MM.1S (cell line): ENCODE data around the gene WFIKKN1.

ENCODE experiments used
- CTCF ChIP-seq: fragments of 300-600 bp; sonication (generic); IDR thresholded peaks from 2 replicates; pipeline ENCODE4 v1.5.1; 2016; ENCODE audit warnings: antibody characterized with exemption, low read length, mixed read lengths
- EZH2 ChIP-seq: fragments of 300-600 bp; sonication (generic); optimal IDR thresholded peaks from 2 replicates; pipeline ENCODE3; 2017; ENCODE audit warnings: low read depth, mild to moderate bottlenecking, antibody characterized with exemption, low read length, mixed read lengths

GRCh38 chr16:676913-677312 lies 46.1 kb downstream of the WFIKKN1 start:
- TF ChIP-seq CTCF (no peak), EZH2 (no peak)
